ENCODE data around the gene ARL3. TPM values are rescaled to one million over a fixed set of nuclear protein-coding genes. Genes with fewer than 3 reads are reported as not detected.

Gene ARL3
- total RNA-seq, 4 donors from 2014 or later = 7.1 to 9.8 (median 9.1) TPM

DNA sequence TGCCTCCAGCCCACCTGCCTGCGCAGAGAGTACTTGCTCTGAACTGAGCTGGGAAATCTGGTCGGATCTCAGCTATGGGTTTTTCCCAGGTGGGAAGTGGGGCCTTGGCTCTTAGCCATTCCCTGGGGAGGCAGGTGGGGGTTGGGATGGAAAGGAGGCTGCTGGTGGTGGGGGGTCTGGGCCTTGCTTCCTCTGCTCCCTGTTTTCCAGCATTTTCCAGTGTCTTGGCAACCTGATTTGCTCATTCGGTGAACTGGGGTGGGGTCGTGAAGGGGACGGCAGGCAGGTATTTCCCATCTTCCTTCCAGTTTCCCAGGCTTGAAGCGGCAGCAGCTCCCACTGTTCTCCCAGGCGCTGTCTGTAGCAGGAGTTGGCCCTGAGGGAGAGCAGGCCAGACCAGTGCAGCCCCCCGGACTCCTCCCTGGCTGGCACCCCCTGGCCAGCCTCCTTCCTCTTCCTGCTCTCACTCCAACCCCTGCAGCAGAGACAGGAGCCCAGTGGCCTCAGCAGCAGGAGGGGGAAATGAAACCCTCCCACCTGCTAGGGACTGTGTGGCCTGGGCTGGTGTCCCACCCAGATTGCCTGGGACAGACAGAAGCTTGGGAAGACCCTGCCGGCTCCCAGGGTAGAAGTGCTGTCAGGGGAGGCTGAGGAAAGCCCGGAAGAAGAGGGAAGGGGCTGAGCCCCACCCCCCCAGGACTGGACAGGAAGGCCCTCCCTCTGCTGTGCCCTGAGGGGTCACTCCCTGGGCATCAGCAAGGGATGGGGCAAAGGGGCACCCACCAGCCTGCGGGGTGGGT is 63.3 kb downstream of the ARL3 start:
- WGBS, 2 donors (ENCODE audit: low coverage in 1 of 2) = 50% methylated on average over 2 of the region's 11 CpGs; no CpG with 5 or more reads in 1 of the 2 donors
- no peaks in the 10 kb centered on the region for H3K27me3 ChIP-seq
- no peak overlapping the region for H3K4me3 ChIP-seq
- peak overlapping the region in 3 of 4 donors; percentile 49 to 97 (median 97) for H3K27ac ChIP-seq
- peaks cover 0 to 91% (median 55%) of the 10 kb centered on the region in 3 donors for H3K4me1 ChIP-seq
- H3K36me3 ChIP-seq = peaks cover 0 to 62% of the 10 kb centered on the region in 2 donors
- H3K9me3 ChIP-seq = no peaks in the 10 kb centered on the region
- ATAC-seq = no peak
- TF ChIP-seq, protein P1, sequence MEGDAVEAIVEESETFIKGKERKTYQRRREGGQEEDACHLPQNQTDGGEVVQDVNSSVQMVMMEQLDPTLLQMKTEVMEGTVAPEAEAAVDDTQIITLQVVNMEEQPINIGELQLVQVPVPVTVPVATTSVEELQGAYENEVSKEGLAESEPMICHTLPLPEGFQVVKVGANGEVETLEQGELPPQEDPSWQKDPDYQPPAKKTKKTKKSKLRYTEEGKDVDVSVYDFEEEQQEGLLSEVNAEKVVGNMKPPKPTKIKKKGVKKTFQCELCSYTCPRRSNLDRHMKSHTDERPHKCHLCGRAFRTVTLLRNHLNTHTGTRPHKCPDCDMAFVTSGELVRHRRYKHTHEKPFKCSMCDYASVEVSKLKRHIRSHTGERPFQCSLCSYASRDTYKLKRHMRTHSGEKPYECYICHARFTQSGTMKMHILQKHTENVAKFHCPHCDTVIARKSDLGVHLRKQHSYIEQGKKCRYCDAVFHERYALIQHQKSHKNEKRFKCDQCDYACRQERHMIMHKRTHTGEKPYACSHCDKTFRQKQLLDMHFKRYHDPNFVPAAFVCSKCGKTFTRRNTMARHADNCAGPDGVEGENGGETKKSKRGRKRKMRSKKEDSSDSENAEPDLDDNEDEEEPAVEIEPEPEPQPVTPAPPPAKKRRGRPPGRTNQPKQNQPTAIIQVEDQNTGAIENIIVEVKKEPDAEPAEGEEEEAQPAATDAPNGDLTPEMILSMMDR (IDR thresholded peaks at IDR 0.05) = no peak
- TF ChIP-seq POLR2AphosphoS5 (IDR thresholded peaks at IDR 0.05) (no peak), EP300 (IDR thresholded peaks at IDR 0.05) (no peak), POLR2A (IDR thresholded peaks at IDR 0.05) (no peak)

- no peak for ATAC-seq
- Histone ChIP-seq H3K27ac (peak overlapping the region in 3 of 4 donors; percentile 97 to 99 (median 97)), H3K4me3 (peak overlapping the region in 1 of 2 donors; percentile 69), H3K9me3 (no peaks in the 10 kb centered on the region), H3K36me3 (peaks cover 0 to 54% of the 10 kb centered on the region in 2 donors), H3K27me3 (no peaks in the 10 kb centered on the region), H3K4me1 (peaks cover 0 to 89% (median 55%) of the 10 kb centered on the region in 3 donors)
- TF ChIP-seq, protein P1 (IDR thresholded peaks at IDR 0.05) = no peak
- TF ChIP-seq EP300 (IDR thresholded peaks at IDR 0.05) (no peak), POLR2AphosphoS5 (IDR thresholded peaks at IDR 0.05) (no peak), POLR2A (IDR thresholded peaks at IDR 0.05) (no peak)
- WGBS, 2 donors (ENCODE audit: low coverage in 1 of 2) = 0 to 50% methylated on average over 1 to 2 of the region's 12 CpGs
These were observed 64.2 kb downstream of the ARL3 start for GRCh38 chr10:102649797-102650654.

DNA sequence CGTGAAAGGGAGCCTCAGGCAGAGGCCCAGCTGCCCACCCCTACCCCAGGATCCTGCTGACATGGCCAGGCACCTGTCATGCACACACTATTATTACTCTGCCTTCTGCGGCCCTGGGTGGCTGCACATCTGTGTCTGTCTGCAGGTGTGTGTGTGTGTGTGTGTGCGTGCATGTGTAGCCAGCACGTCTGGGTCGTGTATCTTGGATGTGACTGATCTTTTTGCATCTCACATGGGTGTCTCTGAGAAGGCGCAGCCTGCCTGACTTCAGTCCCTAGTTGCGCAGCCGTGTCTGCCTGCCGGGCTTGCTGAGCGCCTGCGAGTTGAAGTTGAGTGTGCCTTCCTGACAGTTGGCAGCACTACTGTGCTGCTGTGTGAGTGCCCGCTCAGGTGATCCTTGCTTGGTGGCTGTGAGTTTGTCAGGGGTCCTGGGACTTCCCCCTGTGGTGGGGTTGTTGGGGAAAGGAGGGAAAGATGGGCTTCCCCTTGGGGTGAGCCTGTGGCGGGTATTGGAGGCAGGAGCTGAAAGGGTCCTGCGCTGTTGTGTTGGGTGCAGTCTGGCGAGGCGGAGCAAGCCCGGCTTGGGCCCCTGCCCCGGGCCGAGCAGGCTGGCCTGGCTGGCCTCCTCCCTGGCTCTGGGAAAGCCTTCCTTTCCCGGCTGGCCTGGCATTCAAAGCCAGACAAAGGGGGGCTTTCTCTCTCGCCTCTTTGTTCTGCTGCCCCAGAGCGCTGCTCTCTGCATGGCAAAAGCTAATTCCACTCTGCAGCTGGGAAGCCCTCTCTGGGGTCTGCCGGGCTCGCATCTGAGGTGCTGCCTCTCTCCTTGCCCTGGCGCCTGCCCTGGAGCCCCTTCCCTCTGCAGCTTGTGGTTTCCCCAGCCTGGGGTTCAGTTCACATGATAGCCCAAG is 65.1 kb downstream of the ARL3 start:
- peak overlapping the region in 3 of 4 donors; percentile 97 to 99 (median 97) for H3K27ac ChIP-seq
- TF ChIP-seq, protein P1 (IDR thresholded peaks at IDR 0.05) = no peak
- no peak for TF ChIP-seq POLR2AphosphoS5 (IDR thresholded peaks at IDR 0.05)
- no peak for TF ChIP-seq POLR2A (IDR thresholded peaks at IDR 0.05)
- TF ChIP-seq EP300 (IDR thresholded peaks at IDR 0.05) = no peak
- peak overlapping the region in 1 of 2 donors; percentile 69 for H3K4me3 ChIP-seq
- no peaks in the 10 kb centered on the region for H3K27me3 ChIP-seq
- H3K9me3 ChIP-seq = no peaks in the 10 kb centered on the region
- WGBS, 2 donors (ENCODE audit: low coverage in 1 of 2) = 25% methylated on average over 3 of the region's 25 CpGs; no CpG with 5 or more reads in 1 of the 2 donors
- ATAC-seq = no peak
- peaks cover 0 to 45% of the 10 kb centered on the region in 2 donors for H3K36me3 ChIP-seq
- peaks cover 0 to 87% (median 55%) of the 10 kb centered on the region in 3 donors for H3K4me1 ChIP-seq

GRCh38 chr10:102648269-102648888 is 65.8 kb downstream of the ARL3 start:
- Histone ChIP-seq H3K27ac (peak overlapping the region in 3 of 4 donors; percentile 97 to 99 (median 97)), H3K9me3 (no peaks in the 10 kb centered on the region), H3K27me3 (no peaks in the 10 kb centered on the region), H3K4me3 (peak overlapping the region in 1 of 2 donors; percentile 69), H3K4me1 (peaks cover 0 to 80% (median 55%) of the 10 kb centered on the region in 3 donors), H3K36me3 (peaks cover 0 to 37% of the 10 kb centered on the region in 2 donors)
- WGBS, 2 donors (ENCODE audit: low coverage in 1 of 2) = 80% methylated on average over 1 of the region's 12 CpGs; no CpG with 5 or more reads in 1 of the 2 donors
- no peak for TF ChIP-seq EP300 (IDR thresholded peaks at IDR 0.05)
- TF ChIP-seq, protein P1 (IDR thresholded peaks at IDR 0.05) = no peak
- no peak for TF ChIP-seq POLR2A (IDR thresholded peaks at IDR 0.05)
- no peak for TF ChIP-seq POLR2AphosphoS5 (IDR thresholded peaks at IDR 0.05)
- no peak for ATAC-seq

Measured in gastroesophageal sphincter (tissue), 4 donors.